Measurements from ENCODE around the gene ATG16L1. TPM values are rescaled to one million over a fixed set of nuclear protein-coding genes. Genes with fewer than 3 reads are reported as not detected.
"Not testable (repeated sequence)": the region's sequence is repeated elsewhere in the genome, so short reads cannot be mapped to it uniquely, and the experiment has no call there.

Gene ATG16L1
- total RNA-seq, 2 experiments from 2014 or later = 27.0 to 30.5 TPM

- DNase-seq = no peak
- H3K36me3 Mint-ChIP-seq = no peaks in the 10 kb centered on the region
- H3K4me1 Mint-ChIP-seq (ENCODE audit: low read depth) = peaks cover 8% of the 10 kb centered on the region
- CTCF ChIA-PET = no interaction called here
- H3K4me3 Mint-ChIP-seq = no peak overlapping the region
- POLR2A ChIA-PET = no interaction called here
- intact Hi-C loops (cut with micrococcal nuclease) = no loop called here
- H3K27me3 Mint-ChIP-seq = no peaks in the 10 kb centered on the region
- no peak overlapping the region for H3K27ac Mint-ChIP-seq
- no peaks in the 10 kb centered on the region for H3K9me3 Mint-ChIP-seq
Observed at GRCh38 chr2:233325814-233326213, 74.3 kb downstream of the ATG16L1 start.

GRCh38 chr2:233326500-233326899 is 75.0 kb downstream of the ATG16L1 start:
- Mint-ChIP-seq H3K9me3 (no peaks in the 10 kb centered on the region), H3K27ac (no peak overlapping the region), H3K4me3 (no peak overlapping the region), H3K4me1 (ENCODE audit: low read depth) (peaks cover 14% of the 10 kb centered on the region), H3K27me3 (no peaks in the 10 kb centered on the region), H3K36me3 (no peaks in the 10 kb centered on the region)
- DNase-seq = no peak
- intact Hi-C loops (cut with micrococcal nuclease) = no loop called here
- ChIA-PET POLR2A (no interaction called here), CTCF (no interaction called here)

DNA sequence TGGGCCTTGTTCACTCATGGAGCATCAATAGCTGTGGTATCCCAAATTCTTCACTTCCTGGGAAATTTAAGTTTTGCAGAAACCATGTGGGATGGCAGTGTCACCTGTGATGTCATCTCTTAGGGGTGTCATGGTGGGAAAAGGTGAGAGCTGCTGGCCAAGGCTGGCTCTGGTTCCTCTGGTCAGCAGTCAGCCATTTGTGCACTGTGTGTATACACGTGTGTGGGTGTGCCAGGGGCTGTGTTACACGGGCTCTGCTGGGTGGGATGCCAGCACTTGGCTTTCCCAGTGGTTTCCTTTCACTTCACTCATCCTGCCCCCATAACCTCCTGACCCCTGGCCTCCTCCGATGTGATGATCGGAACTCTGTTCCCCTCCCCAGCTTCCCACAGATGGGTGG is 77.4 kb downstream of the ATG16L1 start:
- ChIA-PET POLR2A (no interaction called here), CTCF (no interaction called here)
- Mint-ChIP-seq H3K27me3 (no peaks in the 10 kb centered on the region), H3K27ac (no peak overlapping the region), H3K4me3 (no peak overlapping the region), H3K9me3 (no peaks in the 10 kb centered on the region), H3K4me1 (ENCODE audit: low read depth) (peaks cover 20% of the 10 kb centered on the region), H3K36me3 (no peaks in the 10 kb centered on the region)
- DNase-seq = no peak
- intact Hi-C loops (cut with micrococcal nuclease) = no loop called here

GRCh38 chr2:233329489-233330135 is 78.1 kb downstream of the ATG16L1 start:
- intact Hi-C loops (cut with micrococcal nuclease) = loop anchor here (5.0 kb wide), 1 partner anchor 62 kb away; no protein-coding TSS in a partner anchor
- CTCF ChIA-PET = no interaction called here
- Mint-ChIP-seq H3K27ac (no peak overlapping the region), H3K4me3 (no peak overlapping the region), H3K36me3 (no peaks in the 10 kb centered on the region), H3K27me3 (no peaks in the 10 kb centered on the region), H3K9me3 (no peaks in the 10 kb centered on the region), H3K4me1 (ENCODE audit: low read depth) (peaks cover 23% of the 10 kb centered on the region)
- POLR2A ChIA-PET = no interaction called here
- no peak for DNase-seq

DNA sequence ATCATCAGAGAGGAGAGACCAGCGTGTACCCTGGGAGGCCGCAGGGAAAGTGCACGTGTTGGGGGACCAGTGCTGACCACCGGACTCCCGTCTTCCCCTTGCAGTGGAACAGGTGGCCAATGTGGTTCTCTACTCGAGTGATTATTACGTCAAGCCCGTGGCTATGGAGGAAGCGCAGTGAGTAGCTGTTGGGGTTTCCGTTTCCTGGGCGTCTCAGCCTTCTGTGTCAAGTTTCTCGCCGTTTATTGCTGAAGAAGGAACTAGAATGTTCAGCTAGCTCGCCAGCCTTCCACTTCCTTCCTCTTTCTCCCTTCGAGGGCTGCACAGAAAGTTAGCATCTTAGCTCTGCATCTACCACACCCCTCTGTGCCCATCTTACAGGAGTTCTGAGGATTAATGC is 80.1 kb downstream of the ATG16L1 start:
- Mint-ChIP-seq H3K27ac (peak overlapping the region; percentile 88), H3K9me3 (no peaks in the 10 kb centered on the region), H3K4me3 (peak overlapping the region; percentile 1)

DNA sequence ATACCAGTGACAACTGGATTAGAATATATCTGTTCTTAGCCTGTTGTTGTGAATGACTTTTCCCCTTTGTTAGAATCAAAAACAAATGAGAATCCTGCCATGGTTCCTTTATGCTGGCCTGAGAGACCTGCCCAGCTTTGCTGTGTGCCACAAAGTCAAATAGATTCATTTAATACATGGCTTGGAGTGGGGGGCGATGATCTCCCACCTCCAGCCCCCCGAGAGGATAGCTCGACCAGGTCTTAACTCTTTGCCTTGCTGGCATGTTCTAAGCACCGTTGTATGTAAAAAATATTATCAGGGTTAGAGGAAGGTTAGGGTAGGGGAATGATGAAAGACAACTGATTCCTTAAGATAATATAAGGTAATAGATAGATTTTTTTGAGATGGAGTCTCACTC is 80.7 kb downstream of the ATG16L1 start:
- ChIA-PET POLR2A (interaction anchor here (1.1 kb wide), 1 partner anchor 22 kb away, joined by 3 read pairs; no protein-coding TSS in a partner anchor), CTCF (interaction anchor here (0.9 to 2.2 kb wide), 4 partner anchors 12 to 111 kb away, joined by 3 to 11 read pairs (median 7); no protein-coding TSS in a partner anchor)
- Mint-ChIP-seq H3K36me3 (no peaks in the 10 kb centered on the region), H3K9me3 (no peaks in the 10 kb centered on the region), H3K27me3 (no peaks in the 10 kb centered on the region), H3K4me3 (no peak overlapping the region), H3K27ac (peak overlapping the region; percentile 88), H3K4me1 (ENCODE audit: low read depth) (peaks cover 31% of the 10 kb centered on the region)
- intact Hi-C loops (cut with micrococcal nuclease) = loop anchor here (5.0 kb wide), 1 partner anchor 65 kb away; no protein-coding TSS in a partner anchor
- DNase-seq = no peak

More for the DNA sequence above, 80.1 kb downstream of the ATG16L1 start:
- H3K27me3 Mint-ChIP-seq = no peaks in the 10 kb centered on the region
- ChIA-PET POLR2A (interaction anchor here (1.1 kb wide), 1 partner anchor 22 kb away, joined by 3 read pairs; no protein-coding TSS in a partner anchor), CTCF (interaction anchor here (1.0 to 2.2 kb wide), 3 partner anchors 12 to 112 kb away, joined by 4 to 11 read pairs (median 10); no protein-coding TSS in a partner anchor)
- peaks cover 31% of the 10 kb centered on the region for H3K4me1 Mint-ChIP-seq (ENCODE audit: low read depth)
- no peaks in the 10 kb centered on the region for H3K36me3 Mint-ChIP-seq
- peak; percentile 81 for DNase-seq
- intact Hi-C loops (cut with micrococcal nuclease) = loop anchor here (5.0 kb wide), 1 partner anchor 64 kb away; no protein-coding TSS in a partner anchor

GRCh38 chr2:233334915-233335314 is 83.4 kb downstream of the ATG16L1 start:
- Mint-ChIP-seq H3K9me3 (no peaks in the 10 kb centered on the region), H3K4me3 (no peak overlapping the region), H3K27me3 (peaks cover 1% of the 10 kb centered on the region), H3K27ac (no peak overlapping the region), H3K36me3 (no peaks in the 10 kb centered on the region), H3K4me1 (ENCODE audit: low read depth) (peaks cover 29% of the 10 kb centered on the region)
- intact Hi-C loops (cut with micrococcal nuclease) = loop anchor here (5.0 kb wide), 1 partner anchor 68 kb away; no protein-coding TSS in a partner anchor
- ChIA-PET CTCF (no interaction called here), POLR2A (no interaction called here)
- no peak for DNase-seq

DNA sequence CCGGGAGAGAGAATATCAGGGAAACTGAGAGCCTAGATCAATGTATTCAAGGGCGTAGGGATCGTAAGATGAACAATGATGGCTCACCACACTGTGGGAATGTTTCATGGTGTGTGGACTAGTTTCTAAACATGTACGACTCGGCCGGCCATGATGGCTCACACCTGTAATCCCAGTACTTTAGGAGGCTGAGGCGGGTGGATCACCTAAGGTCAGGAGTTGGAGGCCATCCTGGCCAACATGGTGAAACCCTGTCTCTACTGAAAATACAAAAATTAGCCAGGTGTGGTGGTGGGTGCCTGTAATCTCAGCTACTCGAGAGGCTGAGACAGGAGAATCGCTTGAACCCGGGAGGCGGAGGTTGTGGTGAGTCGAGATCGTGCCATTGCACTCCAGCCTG is 84.6 kb downstream of the ATG16L1 start:
- H3K4me3 Mint-ChIP-seq; POLR2A ChIA-PET; CTCF ChIA-PET; H3K27me3 Mint-ChIP-seq; H3K9me3 Mint-ChIP-seq; intact Hi-C loops (cut with micrococcal nuclease); DNase-seq; H3K27ac Mint-ChIP-seq; H3K36me3 Mint-ChIP-seq: not testable (repeated sequence)
- H3K4me1 Mint-ChIP-seq (ENCODE audit: low read depth) = peaks cover 25% of the 10 kb centered on the region

DNA sequence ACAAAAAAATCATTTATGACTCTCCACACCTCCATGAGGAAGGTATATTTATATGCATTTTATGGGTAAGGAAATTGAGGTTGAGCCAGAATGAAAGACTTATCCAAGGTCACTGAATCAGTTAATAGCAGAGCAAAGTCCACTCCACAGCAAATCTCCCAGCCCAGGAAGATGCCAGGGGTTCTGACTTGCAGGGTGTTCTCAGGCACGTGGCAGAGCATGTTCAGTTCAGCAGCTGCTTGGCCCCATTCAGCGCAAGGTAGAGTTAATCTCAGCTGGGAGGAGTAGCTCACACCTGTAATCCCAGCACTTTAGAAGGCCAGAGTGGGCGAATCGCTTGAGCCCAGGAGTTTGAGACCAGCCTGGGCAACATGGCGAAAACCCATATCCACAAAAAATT is 85.1 kb downstream of the ATG16L1 start:
- Mint-ChIP-seq H3K4me3 (no peak overlapping the region), H3K4me1 (ENCODE audit: low read depth) (peaks cover 20% of the 10 kb centered on the region), H3K36me3 (no peaks in the 10 kb centered on the region), H3K27me3 (peaks cover 1% of the 10 kb centered on the region), H3K9me3 (no peaks in the 10 kb centered on the region), H3K27ac (no peak overlapping the region)
- CTCF ChIA-PET = interaction anchor here (0.7 kb wide), 1 partner anchor 638 kb away, joined by 3 read pairs; no protein-coding TSS in a partner anchor
- intact Hi-C loops (cut with micrococcal nuclease) = no loop called here
- no peak for DNase-seq
- POLR2A ChIA-PET = no interaction called here

GRCh38 chr2:233338046-233338445 is 86.6 kb downstream of the ATG16L1 start:
- intact Hi-C loops (cut with micrococcal nuclease) = no loop called here
- no peak for DNase-seq
- peak overlapping the region; percentile 39 for H3K27ac Mint-ChIP-seq
- ChIA-PET CTCF (no interaction called here), POLR2A (interaction anchor here (0.8 kb wide), 1 partner anchor 16 kb away, joined by 3 read pairs; the partner anchor contains the start of gene DGKD)
- no peak overlapping the region for H3K4me3 Mint-ChIP-seq
- H3K27me3 Mint-ChIP-seq = peaks cover 1% of the 10 kb centered on the region
- peaks cover 12% of the 10 kb centered on the region for H3K4me1 Mint-ChIP-seq (ENCODE audit: low read depth)
- no peaks in the 10 kb centered on the region for H3K9me3 Mint-ChIP-seq
- no peaks in the 10 kb centered on the region for H3K36me3 Mint-ChIP-seq

DNA sequence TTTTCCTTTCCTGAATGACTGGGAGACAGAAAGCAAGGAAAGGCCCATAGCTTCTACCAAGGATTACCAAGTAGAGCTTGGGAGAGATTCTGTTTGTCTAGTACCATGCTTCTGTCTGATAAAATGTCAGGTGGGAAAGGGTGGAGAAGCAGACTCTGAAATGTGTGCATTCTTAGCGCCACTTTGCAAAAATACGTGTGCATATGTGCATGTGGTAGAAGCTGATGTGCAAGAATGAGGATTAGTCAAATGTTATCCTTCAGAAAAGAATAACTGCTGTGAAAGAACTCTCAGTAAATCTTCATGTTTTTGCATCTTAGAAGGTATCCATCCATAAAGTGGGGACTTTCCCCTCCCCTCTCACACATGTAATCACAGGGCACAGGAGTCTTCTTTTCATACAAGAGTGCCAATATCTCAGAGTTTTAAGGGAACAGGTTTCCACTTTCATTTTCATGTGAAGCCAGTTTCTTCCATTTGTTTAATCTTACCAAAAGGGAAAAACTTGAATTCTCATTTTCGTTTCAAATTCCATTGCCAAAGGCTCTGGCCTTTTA is 87.4 kb downstream of the ATG16L1 start:
- ChIA-PET CTCF (no interaction called here), POLR2A (no interaction called here)
- Mint-ChIP-seq H3K4me3 (no peak overlapping the region), H3K27me3 (peaks cover 1% of the 10 kb centered on the region), H3K4me1 (ENCODE audit: low read depth) (peaks cover 11% of the 10 kb centered on the region), H3K9me3 (no peaks in the 10 kb centered on the region), H3K27ac (no peak overlapping the region), H3K36me3 (no peaks in the 10 kb centered on the region)
- intact Hi-C loops (cut with micrococcal nuclease) = no loop called here
- no peak for DNase-seq

- CTCF ChIA-PET = no interaction called here
- H3K27me3 Mint-ChIP-seq = peaks cover 1% of the 10 kb centered on the region
- H3K4me3 Mint-ChIP-seq = no peak overlapping the region
- intact Hi-C loops (cut with micrococcal nuclease) = no loop called here
- DNase-seq = no peak
- H3K36me3 Mint-ChIP-seq = no peaks in the 10 kb centered on the region
- H3K9me3 Mint-ChIP-seq = no peaks in the 10 kb centered on the region
- no peak overlapping the region for H3K27ac Mint-ChIP-seq
- H3K4me1 Mint-ChIP-seq (ENCODE audit: low read depth) = peaks cover 8% of the 10 kb centered on the region
- POLR2A ChIA-PET = no interaction called here
Observed at GRCh38 chr2:233339427-233339826, 88.0 kb downstream of the ATG16L1 start.

DNA sequence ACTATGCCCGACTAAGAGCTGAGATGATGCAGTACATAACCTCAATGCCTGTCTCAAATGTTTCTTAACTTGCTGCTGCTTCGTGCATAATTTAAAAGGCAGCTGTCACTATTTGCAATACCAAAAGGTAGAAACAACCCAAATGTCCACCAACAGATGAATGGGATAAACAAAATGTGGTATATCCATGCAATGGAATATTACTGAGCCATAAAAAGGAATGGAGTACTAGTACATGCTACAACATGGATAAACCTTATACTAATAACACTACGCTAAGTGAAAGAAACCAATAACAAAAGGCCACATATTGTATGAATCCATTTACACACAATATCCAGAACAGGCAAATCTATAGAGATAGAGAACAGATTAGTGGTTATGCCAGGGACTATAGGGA is 89.8 kb downstream of the ATG16L1 start:
- Mint-ChIP-seq H3K27me3 (peaks cover 1% of the 10 kb centered on the region), H3K4me3 (no peak overlapping the region), H3K4me1 (ENCODE audit: low read depth) (no peaks in the 10 kb centered on the region), H3K27ac (no peak overlapping the region), H3K9me3 (no peaks in the 10 kb centered on the region), H3K36me3 (no peaks in the 10 kb centered on the region)
- ChIA-PET CTCF (interaction anchor here (0.7 kb wide), 1 partner anchor 1794 kb away, joined by 3 read pairs; no protein-coding TSS in a partner anchor), POLR2A (no interaction called here)
- DNase-seq = no peak
- intact Hi-C loops (cut with micrococcal nuclease) = no loop called here

Measured in activated CD4-positive, alpha-beta memory T cell treated with anti-CD3 and anti-CD28 coated beads for 36 hours (primary cell).